ENCODE data around the gene NDUFAF3.

Gene NDUFAF3

GRCh38 chr3:49017971-49018706 lies 3.8 kb upstream of the NDUFAF3 start, which contains the start of gene DALRD3:
DALRD3 (minus strand) TSS chr3:49018580; CDS start chr3:49018564, 16 bp downstream.
- FAIRE-seq = peak; percentile 62
- DNase-seq (ENCODE audit: low spot score) = peak; percentile 70

- DNase-seq (ENCODE audit: low spot score) (no peak), FAIRE-seq (no peak)
Measured at GRCh38 chr3:49018707-49019006, 3.3 kb upstream of the NDUFAF3 start.

GRCh38 chr3:49019941-49020329 lies 2.0 kb upstream of the NDUFAF3 start:
- no peak for FAIRE-seq
- no peak for DNase-seq (ENCODE audit: low spot score)

DNA sequence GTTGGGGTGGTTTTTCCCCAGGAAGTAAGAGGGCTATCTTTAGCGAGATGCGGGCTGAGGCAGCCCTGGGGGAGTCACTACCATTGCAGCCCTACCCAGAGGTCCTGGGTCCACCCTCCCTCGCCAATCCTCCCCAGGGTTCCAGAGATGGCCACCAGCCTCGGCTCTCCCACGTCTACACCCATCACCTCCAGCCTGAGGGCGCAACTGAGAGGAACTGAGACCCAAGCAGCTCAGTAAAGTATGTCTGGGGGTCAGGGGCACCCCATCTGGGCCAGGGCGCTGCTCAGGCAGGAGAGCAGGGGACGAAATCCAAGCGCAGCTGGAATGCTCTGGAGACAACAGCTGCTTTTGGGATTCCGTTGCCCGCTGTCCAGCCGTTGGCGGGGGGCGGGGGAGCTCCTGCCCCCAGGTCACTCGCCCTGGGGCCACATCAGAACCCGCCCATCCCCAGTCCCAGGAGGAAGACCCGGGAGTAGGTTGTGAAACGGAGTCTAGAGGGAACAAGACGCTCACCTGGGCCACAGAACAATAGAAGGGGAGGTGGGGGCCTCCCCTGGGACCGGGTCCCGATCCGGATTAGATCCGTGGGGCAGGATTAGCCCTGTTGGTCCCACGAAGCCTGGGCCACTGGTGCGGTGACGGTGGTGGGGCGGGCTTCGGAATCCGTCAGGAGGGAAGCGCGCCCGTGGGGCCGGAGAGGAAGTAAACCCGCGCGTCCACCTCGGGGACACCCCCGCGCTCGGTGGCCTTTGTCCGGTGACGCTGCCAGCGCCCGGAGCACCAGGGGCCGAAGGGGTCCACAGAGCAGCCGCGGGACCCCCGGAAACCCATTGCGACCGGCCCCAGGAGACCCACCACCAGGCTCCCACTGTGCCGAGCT lies 1.4 kb upstream of the NDUFAF3 start:
- DNase-seq (ENCODE audit: low spot score) (peak; percentile 30), FAIRE-seq (no peak)

GRCh38 chr3:49021213-49021812 lies 608 bp upstream of the NDUFAF3 start:
- FAIRE-seq = peak; percentile 85
- peak; percentile 97 for DNase-seq (ENCODE audit: low spot score)

- no peak for FAIRE-seq
- no peak for DNase-seq (ENCODE audit: low spot score)
Measured at GRCh38 chr3:49022688-49023171, 809 bp downstream of the NDUFAF3 start.

- FAIRE-seq = no peak
- DNase-seq (ENCODE audit: low spot score) = no peak
Measured at GRCh38 chr3:49023775-49024174, 1.9 kb downstream of the NDUFAF3 start.

- no peak for DNase-seq (ENCODE audit: low spot score)
- no peak for FAIRE-seq
Measured at GRCh38 chr3:49024449-49024848, 2.5 kb downstream of the NDUFAF3 start.

GRCh38 chr3:49025005-49025792 lies 3.3 kb downstream of the NDUFAF3 start:
- FAIRE-seq (no peak), DNase-seq (ENCODE audit: low spot score) (no peak)

GRCh38 chr3:49025793-49026520 lies 4.0 kb downstream of the NDUFAF3 start:
- no peak for DNase-seq (ENCODE audit: low spot score)
- FAIRE-seq = no peak

GRCh38 chr3:49026536-49026935 lies 4.6 kb downstream of the NDUFAF3 start:
- DNase-seq (ENCODE audit: low spot score) (no peak), FAIRE-seq (no peak)

GRCh38 chr3:49027634-49028033 lies 5.7 kb downstream of the NDUFAF3 start:
- FAIRE-seq (no peak), DNase-seq (ENCODE audit: low spot score) (no peak)

- FAIRE-seq (no peak), DNase-seq (ENCODE audit: low spot score) (no peak)
Measured at GRCh38 chr3:49028298-49028672, 6.4 kb downstream of the NDUFAF3 start.

GRCh38 chr3:49028673-49029562 lies 7.0 kb downstream of the NDUFAF3 start, which contains the start of gene IMPDH2:
IMPDH2 (minus strand) TSS chr3:49029398; CDS start chr3:49029350, 48 bp downstream.
- peak; percentile 99 for FAIRE-seq
- peak; percentile 94 for DNase-seq (ENCODE audit: low spot score)

GRCh38 chr3:49029563-49029884 lies 7.6 kb downstream of the NDUFAF3 start:
- no peak for DNase-seq (ENCODE audit: low spot score)
- no peak for FAIRE-seq

DNA sequence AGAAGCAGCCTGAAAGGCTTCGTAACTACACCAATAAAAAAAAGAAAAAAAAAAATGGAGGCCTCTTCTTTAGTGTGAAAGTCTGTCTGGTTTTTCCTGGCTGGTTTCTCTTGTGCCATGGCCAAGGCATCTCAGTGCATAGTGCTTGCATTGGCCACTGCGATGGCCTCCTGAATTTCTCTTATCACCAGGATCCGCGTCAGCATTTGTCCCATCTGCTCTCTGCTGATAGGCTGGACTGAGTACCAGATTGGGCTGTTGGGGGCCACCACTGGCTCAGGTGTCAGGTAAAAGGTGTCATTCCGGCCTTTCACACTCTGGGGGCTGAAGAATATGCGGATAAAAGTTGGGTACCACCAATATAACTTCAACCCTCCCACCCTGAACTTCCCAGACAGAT lies 8.4 kb downstream of the NDUFAF3 start:
- DNase-seq (ENCODE audit: low spot score) (no peak), FAIRE-seq (no peak)

GRCh38 chr3:49032646-49033304 lies 10.9 kb downstream of the NDUFAF3 start:
- no peak for DNase-seq (ENCODE audit: low spot score)
- no peak for FAIRE-seq

DNA sequence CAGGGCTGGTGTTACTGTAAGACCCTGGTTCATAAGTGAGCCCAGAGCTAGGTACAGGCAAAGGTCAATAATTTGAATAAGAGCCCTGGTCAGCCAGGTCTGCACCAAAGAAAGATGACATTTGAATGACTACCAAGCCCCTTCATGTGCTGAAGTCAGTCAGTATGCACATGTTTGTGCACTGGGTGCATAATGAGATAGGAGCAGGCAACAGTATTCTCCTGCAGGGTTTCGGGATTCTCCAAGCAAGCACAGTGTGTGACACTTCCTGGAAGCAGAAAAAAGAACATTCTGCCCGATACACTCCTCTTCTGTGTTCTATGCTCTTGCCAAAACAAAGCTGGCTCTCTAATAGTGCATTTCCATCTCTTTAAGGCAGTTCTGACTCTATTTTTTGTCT lies 12.7 kb downstream of the NDUFAF3 start:
- DNase-seq (ENCODE audit: low spot score) = no peak
- no peak for FAIRE-seq

GRCh38 chr3:49035281-49035680 lies 13.4 kb downstream of the NDUFAF3 start:
- DNase-seq (ENCODE audit: low spot score) (no peak), FAIRE-seq (no peak)
